K562 (cell line): ENCODE data around the gene DGKZ. TPM values are rescaled to one million over a fixed set of nuclear protein-coding genes. Genes with fewer than 3 reads are reported as not detected.
A peak's percentile ranks its signal among the peaks of the same experiment; 100 is the strongest.

ENCODE experiments used
- C11orf30 ChIP-seq: fragments of 450-650 bp; IDR thresholded peaks from 2 replicates; pipeline ENCODE4 v1.6.1; 2016; ENCODE audit warnings: low read depth, mild to moderate bottlenecking
- CBFB ChIP-seq: sonication (generic); formaldehyde crosslinking; IDR thresholded peaks from 2 replicates; pipeline ENCODE4 v1.4.0; 2020; ENCODE audit warnings: mild to moderate bottlenecking, missing genetic modification reagents
- CREB1 ChIP-seq, 2 experiments: sonication (generic) in 1 of 2; formaldehyde crosslinking in 1 of 2; IDR thresholded peaks; 2 replicates each; pipeline versions ENCODE4 v1.6.1 to v1.8.0; 2012 to 2022; ENCODE audit warnings: inconsistent platforms in 1 of 2, mild to moderate bottlenecking in 1 of 2, missing genetic modification reagents in 1 of 2, moderate library complexity in 1 of 2
- E2F8 ChIP-seq: fragments of 450-650 bp; IDR thresholded peaks from 2 replicates; pipeline ENCODE4 v1.7.1; 2018; ENCODE audit warnings: mild to moderate bottlenecking, low read depth; ENCODE audit not compliant: partially characterized antibody
- FOXA3 ChIP-seq, 2 experiments: fragments of 450-650 bp in 1 of 2; sonication (generic) in 1 of 2; formaldehyde crosslinking; IDR thresholded peaks in 1 of 2; conservative IDR thresholded peaks in 1 of 2; 2 replicates each; pipeline versions ENCODE4 v1.4.0 to v1.8.0; 2020 to 2022; ENCODE audit warnings: mild to moderate bottlenecking in 2 of 2, missing genetic modification reagents in 1 of 2
- GMEB1 ChIP-seq: fragments of 250-450 bp; sonication (Bioruptor Pico); IDR thresholded peaks from 2 replicates; pipeline ENCODE4 v1.4.0; 2020; ENCODE audit warnings: mild to moderate bottlenecking
- GTF2B ChIP-seq: IDR thresholded peaks from 2 replicates; pipeline ENCODE4 v1.6.1; 2011; ENCODE audit not compliant: insufficient read length; ENCODE audit errors: extremely low read depth
- MCM5 ChIP-seq: fragments of 450-650 bp; IDR thresholded peaks from 2 replicates; pipeline ENCODE4 v1.6.1; 2016; ENCODE audit warnings: low read depth
- NR1H2 ChIP-seq: sonication (generic); formaldehyde crosslinking; IDR thresholded peaks from 2 replicates; pipeline ENCODE4 v1.4.0; 2020; ENCODE audit warnings: mild to moderate bottlenecking, missing genetic modification reagents
- SMARCB1 ChIP-seq: IDR thresholded peaks from 2 replicates; pipeline ENCODE4 v1.6.1; 2011; ENCODE audit warnings: improper control_type of control experiment, low read depth; ENCODE audit not compliant: insufficient read length
- TAF9B ChIP-seq: fragments of 450-650 bp; IDR thresholded peaks from 2 replicates; pipeline ENCODE4 v1.6.1; 2018; ENCODE audit warnings: mild to moderate bottlenecking; ENCODE audit not compliant: partially characterized antibody
- XRCC5 ChIP-seq: fragments of 200-400 bp; formaldehyde crosslinking; IDR thresholded peaks from 2 replicates; pipeline ENCODE4 v1.6.1; 2017; ENCODE audit warnings: low read depth, mild to moderate bottlenecking, low read length
- ZBTB11 ChIP-seq, 3 experiments: fragments of 200-800 bp in 1 of 3; fragments of 250-450 bp in 1 of 3; fragments of 450-650 bp in 1 of 3; sonication (Bioruptor Pico) in 1 of 3; sonication (Bioruptor generic) in 1 of 3; formaldehyde crosslinking in 1 of 3; IDR thresholded peaks; 2 replicates each; pipeline versions ENCODE4 v1.6.1 to v1.8.0; 2016 to 2022; ENCODE audit warnings: mild to moderate bottlenecking in 2 of 3, missing genetic modification characterization in 2 of 3, missing compliant biosample characterization in 1 of 3, moderate library complexity in 1 of 3
- ZSCAN32 ChIP-seq: fragments of 450-650 bp; formaldehyde crosslinking; IDR thresholded peaks from 2 replicates; pipeline ENCODE4 v1.4.0; 2020; ENCODE audit warnings: mild to moderate bottlenecking, moderate library complexity
- polyA plus RNA-seq, 8 experiments: library from polyadenylated mRNA; depleted of rRNA in 4 of 8; stranded (reverse) in 5 of 8; unstranded in 3 of 8; fragments of >200 nt; fragmentation: Nextera tagmentation in 2 of 8; fragmentation: Illumina TruSeq in 1 of 8; extraction: Ambion mirVana in 2 of 8; extraction: Trizol in 1 of 8; gene quantifications; 2 replicates each; pipeline versions ENCODE4 v1.2.1 to v1.2.3, GENCODE V29; 2011 to 2014; ENCODE audit warnings: inconsistent platforms in 1 of 8, missing spikeins in 1 of 8
- total RNA-seq, 7 experiments: library from RNA; depleted of rRNA in 6 of 7; stranded (reverse); fragments of >200 nt in 6 of 7; fragmentation: Illumina TruSeq in 2 of 7; extraction: Trizol in 2 of 7; gene quantifications; 2 replicates each; pipeline versions ENCODE4 v1.2.1 to v1.2.3, GENCODE V29; 2011 to 2021; ENCODE audit warnings: low replicate concordance in 1 of 7

The DGKZ gene
- total and polyA plus RNA-seq, 9 of the 15 experiments (the other 6 are each of a cell fraction or from before 2014, with no cell fraction given) = 0.51 to 100 (median 44.2) TPM

- TF ChIP-seq ZBTB11 (CRISPR knock-in tag; IDR thresholded peaks at IDR 0.05) = no peak; a peak in 1 of 6 replicates
- TF ChIP-seq C11orf30 = peak; percentile 74
- TF ChIP-seq GTF2B = no peak
- TF ChIP-seq MCM5 = no peak
- 0 out of 2 replicates have a peak, but pooled peaks have one; percentile 13 for TF ChIP-seq CREB1 (IDR thresholded peaks at IDR 0.05)
- TF ChIP-seq CREB1 (CRISPR knock-in tag; IDR thresholded peaks at IDR 0.05) = no peak; the same call in 1 of the 2 replicates
- TF ChIP-seq TAF9B = no peak
- no peak for TF ChIP-seq ZSCAN32 (CRISPR knock-in tag)
- peak; percentile 39 for TF ChIP-seq E2F8
- TF ChIP-seq CBFB (CRISPR knock-in tag) = no peak
- peak; percentile 70; the same call in 1 of the 2 replicates for TF ChIP-seq XRCC5
- TF ChIP-seq SMARCB1 = no peak
- no peak for TF ChIP-seq NR1H2 (CRISPR knock-in tag)
- 0 out of 4 replicates have a peak, but pooled peaks of 1 of the 2 experiments have one; percentile 48 for TF ChIP-seq FOXA3 (CRISPR knock-in tag; conservative IDR thresholded peaks at IDR 0.05 in 1 of 2, IDR thresholded peaks at IDR 0.05 in 1 of 2)
- no peak for TF ChIP-seq GMEB1 (CRISPR knock-in tag)
Measured at GRCh38 chr11:46352063-46352841, 5.0 kb downstream of the DGKZ start (continued).
